Stimulated activated CD8-positive, alpha-beta memory T cell treated with anti-CD3 and anti-CD28 coated beads, Interleukin-12 subunit alpha, Interleukin-12 subunit beta, amount 100 ng/mL, for 24 hours (primary cell): ENCODE results near the gene SCT.

ENCODE experiments used
- DNase-seq: peaks from one replicate; pipeline ENCODE4 v3.0.0-alpha.2; 2020; ENCODE audit errors: extremely low read depth

The SCT gene

DNA sequence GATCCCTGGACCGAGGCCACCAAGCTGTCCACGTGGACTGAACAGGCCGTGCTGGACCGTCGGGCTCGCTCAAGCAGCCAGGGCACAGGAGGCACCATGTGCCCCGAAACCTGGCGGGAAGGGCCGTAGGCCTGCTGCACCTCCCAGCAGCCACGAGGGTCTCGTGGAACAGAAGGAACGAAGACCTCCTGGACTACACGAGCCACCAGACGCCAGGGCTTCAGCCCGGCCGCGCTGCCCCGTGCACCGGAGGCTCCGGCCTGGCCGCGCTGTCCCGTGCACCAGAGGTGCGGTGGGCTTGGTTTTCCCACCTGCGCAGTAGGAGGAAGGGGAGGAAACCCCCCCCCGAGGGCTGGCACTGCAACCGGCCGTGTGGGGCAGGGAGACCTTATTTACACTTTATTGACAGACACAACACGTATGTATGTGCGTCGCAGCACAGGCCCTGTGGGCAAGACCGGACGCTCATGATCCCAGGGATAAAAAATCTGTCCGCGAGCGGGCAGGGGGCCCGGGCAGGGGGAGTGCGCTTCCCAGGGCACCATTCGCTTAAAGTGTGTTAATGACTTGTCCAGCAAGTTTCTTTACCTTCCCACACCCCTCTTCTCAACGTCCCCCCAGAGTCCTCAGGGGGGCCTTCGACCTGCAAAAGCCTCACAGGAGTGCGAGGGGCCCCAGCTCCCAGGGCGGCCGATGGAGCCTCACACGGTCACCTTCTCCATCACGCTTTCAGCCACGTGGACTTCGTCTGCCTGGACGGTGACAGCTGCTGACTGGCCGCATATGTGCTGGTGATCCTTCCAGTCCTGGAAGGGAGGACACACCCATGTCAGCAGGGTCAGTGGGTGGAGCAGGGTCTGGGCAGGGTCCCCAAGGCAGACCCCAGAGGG lies 17.1 kb upstream of the SCT start:
- no peak for DNase-seq

DNA sequence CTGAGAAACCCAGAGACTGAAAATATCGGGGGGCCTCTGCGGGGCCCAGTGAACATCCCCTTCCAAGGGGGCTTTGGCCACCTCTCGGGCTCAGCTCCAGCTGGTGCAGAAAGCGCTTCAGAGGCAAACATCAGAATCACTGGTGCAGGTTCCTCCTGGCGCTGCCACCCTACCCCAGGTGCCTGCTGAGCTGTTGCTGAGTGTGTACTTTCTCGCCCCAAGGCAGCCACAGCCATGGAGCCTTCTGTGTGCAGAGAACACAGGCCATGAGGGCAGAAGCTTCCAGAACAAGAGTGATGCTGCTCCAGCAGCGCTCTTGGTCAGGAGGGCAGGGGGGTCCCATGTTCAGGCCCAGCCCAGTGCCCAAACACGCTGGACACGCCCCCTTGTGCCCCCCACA lies 16.4 kb upstream of the SCT start:
- no peak for DNase-seq

DNA sequence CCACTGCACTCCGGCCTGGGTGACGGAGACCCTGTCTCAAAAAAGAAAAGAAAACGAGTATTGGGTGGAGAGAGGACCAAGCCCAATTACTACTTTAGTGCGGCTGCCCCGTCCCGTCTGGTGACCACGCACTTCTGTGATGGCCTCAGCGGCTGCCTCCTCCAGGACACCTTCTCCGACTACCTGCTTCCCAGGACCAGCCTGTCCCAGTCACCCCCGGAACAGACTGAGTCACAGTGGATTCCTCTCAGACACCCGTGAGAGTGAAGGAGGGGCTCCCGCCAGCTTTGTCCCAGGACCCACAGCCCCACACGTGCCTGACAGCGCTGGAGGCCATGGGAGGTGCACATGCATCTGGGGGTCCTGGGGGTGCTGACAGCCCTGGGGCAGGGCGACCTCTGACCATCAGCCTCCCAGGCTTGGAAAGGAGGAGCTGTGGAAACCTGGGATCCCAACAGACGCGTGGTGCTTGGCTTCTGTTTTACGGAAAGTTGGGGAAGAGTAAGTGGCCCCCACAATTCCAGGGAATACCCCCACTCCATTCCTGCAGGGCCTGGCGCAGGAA lies 14.9 kb upstream of the SCT start:
- no peak for DNase-seq

DNA sequence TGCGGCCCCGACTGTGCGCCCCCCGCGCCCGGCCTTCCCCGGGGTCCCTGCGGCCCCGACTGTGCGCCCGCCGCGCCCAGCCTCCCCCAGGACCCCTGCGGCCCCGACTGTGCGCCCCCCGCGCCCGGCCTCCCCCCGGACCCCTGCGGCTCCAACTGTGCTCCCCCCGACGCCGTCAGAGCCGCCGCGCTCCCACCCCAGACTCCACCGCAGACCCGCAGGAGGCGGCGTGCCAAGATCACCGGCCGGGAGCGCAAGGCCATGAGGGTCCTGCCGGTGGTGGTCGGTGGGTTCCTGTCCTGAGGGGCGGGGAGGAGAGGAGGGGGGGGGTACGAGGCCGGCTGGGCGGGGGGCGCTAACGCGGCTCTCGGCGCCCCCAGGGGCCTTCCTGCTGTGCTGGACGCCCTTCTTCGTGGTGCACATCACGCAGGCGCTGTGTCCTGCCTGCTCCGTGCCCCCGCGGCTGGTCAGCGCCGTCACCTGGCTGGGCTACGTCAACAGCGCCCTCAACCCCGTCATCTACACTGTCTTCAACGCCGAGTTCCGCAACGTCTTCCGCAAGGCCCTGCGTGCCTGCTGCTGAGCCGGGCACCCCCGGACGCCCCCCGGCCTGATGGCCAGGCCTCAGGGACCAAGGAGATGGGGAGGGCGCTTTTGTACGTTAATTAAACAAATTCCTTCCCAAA lies 13.2 kb upstream of the SCT start:
- DNase-seq: no peak

DNA sequence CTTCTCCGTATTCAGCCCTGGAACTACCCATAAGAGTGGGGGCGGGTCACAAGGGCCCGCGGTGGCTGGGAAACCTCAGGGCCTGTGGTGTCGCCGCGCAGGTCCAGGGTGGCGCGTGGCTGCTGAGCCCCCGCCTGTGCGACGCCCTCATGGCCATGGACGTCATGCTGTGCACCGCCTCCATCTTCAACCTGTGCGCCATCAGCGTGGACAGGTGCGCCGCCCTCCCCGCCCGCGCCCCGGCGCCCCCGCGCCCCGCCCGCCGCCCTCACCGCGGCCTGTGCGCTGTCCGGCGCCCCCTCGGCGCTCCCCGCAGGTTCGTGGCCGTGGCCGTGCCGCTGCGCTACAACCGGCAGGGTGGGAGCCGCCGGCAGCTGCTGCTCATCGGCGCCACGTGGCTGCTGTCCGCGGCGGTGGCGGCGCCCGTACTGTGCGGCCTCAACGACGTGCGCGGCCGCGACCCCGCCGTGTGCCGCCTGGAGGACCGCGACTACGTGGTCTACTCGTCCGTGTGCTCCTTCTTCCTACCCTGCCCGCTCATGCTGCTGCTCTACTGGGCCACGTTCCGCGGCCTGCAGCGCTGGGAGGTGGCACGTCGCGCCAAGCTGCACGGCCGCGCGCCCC lies 12.5 kb upstream of the SCT start:
- DNase-seq: no peak

DNA sequence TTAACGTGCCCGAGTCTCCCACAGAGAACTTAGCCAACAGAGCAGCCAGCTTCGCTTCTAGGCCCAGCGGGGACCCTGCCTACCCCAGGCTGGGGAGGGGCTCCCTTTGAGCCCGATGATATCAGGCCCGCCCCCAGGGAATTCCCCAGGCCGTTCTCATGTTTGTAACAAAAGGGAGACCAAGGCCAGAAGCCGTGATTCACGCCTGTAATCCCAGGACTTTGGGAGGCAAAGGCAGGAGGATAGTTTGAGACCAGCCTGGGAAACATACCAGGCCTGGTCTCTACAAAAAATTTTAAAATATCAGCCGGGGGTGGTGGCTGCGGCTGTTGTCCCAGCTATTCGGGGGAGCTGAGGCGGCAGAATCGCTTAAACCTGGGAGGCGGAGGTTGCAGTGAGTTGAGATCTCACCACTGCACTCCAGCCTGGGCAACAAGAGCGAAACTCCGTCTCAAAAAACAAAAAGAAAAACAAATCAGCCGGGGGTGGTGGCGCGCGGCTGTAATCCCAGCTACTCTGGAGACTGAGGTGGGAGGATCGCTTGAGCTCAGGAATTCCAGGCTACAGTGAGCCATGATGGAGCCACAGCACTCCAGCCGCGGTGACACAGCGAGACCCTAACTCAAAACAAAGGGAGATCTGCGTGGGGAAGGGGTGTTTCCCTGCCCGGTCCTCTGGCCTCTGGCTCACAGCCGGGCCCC lies 11.8 kb upstream of the SCT start:
- no peak for DNase-seq

DNA sequence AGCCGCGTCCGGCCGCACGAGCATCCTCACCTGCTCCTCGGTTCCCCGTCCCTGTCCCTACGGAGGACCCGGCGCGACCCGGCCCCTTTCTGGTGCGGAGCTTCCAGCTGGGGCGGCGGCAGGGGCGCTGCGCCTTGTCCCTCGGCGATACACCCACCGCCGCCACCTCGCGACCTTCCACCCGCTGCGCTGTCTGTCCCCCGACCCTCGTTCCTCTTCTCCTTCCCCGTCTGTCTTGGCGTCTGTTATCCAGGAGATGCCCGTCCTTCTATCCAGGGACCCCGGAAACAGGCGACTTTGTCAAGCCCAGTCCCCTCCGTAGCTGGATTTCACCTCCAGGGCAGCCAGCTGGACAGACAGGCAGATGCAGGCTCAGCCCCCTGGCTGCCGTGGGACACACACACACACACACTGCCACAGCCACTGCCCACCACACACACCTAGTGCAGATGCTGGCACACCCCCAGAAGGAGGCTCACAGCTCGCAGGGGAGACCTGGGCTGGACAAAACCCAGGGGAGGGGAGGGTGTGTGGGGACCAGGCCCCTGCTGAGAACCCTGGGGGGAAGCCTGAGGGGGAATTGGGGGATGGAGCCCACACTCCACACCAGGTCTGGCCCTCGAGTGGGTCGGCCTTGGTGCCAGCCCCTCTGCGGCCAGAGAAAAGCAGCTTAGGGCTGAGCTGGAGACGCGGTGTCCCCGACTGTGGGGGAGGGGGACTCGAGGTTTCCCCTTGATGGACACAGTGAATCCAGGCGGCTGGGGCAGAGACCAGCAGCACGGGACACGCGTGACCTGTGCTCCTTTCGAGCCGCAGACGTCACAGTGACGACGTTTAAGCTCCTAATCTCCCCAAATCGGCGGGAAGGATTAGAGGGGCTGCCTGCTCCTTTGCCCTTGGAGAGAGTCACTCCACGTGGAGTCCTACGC lies 10.9 kb upstream of the SCT start:
- DNase-seq: no peak

DNA sequence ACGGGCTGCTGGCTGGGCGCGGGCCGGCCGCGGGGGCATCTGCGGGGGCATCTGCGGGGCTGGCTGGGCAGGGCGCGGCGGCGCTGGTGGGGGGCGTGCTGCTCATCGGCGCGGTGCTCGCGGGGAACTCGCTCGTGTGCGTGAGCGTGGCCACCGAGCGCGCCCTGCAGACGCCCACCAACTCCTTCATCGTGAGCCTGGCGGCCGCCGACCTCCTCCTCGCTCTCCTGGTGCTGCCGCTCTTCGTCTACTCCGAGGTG lies 10.3 kb upstream of the SCT start:
- no peak for DNase-seq

DNA sequence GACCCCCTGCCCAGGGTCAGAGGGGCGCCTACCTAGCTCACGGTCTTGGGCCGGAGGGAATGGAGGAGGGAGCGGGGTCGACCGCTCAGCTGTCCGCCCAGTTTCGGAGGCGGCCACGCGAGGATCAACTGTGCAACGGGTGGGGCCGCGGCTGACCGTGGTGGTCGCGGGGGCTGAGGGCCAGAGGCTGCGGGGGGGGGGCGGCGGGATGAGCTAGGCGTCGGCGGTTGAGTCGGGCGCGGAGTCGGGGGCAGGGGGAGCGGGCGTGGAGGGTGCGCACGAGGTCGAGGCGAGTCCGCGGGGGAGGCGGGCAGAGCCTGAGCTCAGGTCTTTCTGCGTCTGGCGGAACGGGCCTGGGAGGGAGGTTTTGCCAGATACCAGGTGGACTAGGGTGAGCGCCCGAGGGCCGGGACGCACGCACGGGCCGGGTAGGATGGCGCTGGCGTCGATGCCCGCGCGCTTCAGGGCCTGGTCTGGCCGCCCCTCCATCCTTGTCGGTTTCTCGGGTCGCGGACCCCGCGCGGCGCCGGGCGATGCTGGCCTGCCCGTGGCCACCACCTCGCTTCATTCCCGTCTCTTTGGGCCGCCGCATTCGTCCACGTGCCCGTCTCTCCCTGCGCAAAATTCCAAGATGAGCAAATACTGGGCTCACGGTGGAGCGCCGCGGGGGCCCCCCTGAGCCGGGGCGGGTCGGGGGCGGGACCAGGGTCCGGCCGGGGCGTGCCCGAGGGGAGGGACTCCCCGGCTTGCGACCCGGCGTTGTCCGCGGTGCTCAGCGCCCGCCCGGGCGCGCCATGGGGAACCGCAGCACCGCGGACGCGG lies 9.7 kb upstream of the SCT start, which contains the start of gene DRD4:
TSS of gene DRD4 (plus strand) at position 759 of the 822 bp plus-strand sequence. CDS start at position 795, 36 bp downstream.
- no peak for DNase-seq

DNA sequence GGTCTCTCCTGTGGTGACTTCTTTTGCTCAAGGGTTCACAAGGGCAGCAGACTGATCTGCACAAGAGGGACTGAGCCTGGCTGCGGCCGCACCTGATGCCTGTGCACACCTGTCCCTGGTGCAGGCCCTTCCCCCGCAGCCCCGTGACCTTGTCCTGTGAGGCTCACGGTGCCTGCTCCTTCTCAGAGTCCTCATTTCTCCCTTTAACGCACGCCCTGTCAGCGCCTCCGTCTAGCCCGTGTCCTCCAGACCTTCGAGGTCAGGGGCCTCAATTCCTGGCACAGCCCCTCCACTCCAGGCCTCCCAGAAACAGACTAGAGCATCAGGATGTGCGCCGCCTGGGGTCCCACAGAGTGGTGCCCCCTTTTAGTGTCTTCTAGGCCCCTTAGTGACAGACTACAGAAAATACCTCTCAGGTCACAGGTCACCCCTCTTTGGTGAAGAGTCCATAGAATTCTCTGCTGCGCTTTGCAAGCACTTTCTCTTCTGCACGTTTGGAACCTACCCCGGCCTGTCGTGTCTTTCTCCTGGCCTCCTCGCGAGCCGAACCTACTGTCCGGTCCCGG lies 9.0 kb upstream of the SCT start:
- no peak for DNase-seq

DNA sequence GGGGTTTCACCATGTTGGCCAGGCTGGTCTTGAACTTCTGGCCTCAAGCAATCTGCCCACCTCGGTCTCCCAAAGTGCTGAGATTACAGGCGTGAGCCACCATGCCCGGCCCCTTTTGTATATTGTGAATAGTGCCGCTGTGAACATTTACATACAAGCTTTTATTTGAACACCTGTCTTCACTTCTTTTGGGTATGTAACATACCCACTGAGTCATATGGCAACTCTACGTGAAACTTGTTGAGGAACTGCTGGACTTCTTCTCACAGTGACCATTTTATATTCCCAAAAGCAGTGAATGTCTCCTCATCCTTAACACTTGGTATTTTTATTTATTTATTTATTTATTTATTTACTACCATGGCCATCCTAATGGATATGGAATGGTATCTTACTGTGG lies 3.9 kb upstream of the SCT start:
- DNase-seq: no peak

DNA sequence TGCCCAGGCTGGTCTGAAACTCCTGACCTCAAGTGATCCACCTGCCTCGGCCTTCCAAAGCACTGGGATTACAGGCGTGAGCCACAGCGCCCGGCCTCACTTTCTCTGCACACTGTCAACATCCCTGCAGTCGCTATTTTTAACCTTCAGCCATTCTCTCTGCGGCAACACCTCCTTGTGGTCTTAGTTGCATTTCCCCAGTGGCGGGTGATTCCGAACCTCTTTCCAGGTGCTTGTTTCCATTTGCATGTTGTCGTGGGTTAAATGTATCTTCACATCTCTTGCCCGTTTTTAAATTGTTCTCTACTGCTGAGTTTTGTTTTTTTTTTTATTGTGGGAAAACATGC lies 2.2 kb upstream of the SCT start:
- DNase-seq: no peak

DNA sequence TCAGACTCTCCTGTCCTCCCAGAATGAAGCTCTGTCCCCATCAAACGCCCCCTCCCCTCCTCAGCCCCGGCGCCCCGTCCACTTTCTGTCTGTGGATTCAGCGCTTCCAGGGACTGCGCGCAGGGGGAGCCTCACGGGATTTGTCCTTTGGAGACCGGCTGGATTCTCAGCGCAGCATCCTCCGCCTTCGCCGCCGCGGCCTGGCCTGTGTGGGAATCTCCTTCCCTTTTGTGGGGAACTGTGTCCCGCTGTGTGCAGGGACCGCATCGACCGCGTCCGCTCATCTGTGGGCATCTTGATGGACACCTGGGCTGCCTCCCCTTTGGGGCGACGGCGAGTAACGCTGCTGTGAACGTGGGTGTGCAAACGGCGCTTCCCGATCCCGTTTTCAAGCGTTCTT lies 1.1 kb upstream of the SCT start:
- no peak for DNase-seq

DNA sequence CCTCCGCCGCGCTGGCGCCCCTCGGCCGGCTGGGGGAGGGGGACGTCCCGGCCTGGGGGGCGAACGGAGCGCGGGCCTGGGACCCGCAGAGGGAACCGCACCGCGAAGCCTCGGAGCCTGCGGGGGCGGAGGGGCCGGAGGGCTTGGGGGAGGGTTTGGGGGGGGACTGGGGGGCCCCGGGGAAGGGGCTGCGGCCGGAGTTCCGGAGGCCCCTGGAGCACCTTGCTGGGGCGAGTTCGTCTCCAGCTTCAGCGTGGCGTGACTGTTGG lies 261 bp upstream of the SCT start:
- no peak for DNase-seq

DNA sequence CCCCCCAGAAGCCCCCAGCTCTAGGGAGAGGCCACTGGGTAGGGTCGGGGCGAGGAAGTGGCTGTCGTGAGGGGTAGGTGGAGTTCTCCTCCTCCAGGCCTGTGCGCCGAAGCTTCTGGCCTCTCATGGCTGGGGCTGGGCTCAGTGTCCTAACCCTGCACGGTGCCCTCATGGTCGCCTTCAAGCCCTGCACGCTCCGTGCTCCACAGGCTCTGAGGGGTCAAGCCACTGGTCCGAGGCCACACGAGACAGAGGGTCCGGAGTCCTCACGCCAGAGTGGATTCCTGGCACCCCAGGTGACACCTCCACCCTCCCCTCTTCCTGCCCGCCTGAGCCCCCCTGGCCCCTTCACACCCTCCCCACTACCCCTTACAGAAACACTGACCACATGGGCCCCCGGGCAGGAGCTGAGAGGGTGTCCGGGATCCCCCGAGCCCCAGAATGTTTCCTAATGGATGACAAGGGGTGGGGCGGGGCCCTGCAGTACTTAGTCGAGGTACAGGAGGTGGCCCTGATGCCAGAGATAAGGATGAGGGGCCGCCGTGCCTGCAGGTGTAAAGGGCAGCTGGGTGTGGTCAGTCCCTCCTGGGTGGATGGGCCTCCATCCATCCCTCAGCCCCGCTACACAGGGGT lies 1.2 kb downstream of the SCT start:
- DNase-seq: no peak

DNA sequence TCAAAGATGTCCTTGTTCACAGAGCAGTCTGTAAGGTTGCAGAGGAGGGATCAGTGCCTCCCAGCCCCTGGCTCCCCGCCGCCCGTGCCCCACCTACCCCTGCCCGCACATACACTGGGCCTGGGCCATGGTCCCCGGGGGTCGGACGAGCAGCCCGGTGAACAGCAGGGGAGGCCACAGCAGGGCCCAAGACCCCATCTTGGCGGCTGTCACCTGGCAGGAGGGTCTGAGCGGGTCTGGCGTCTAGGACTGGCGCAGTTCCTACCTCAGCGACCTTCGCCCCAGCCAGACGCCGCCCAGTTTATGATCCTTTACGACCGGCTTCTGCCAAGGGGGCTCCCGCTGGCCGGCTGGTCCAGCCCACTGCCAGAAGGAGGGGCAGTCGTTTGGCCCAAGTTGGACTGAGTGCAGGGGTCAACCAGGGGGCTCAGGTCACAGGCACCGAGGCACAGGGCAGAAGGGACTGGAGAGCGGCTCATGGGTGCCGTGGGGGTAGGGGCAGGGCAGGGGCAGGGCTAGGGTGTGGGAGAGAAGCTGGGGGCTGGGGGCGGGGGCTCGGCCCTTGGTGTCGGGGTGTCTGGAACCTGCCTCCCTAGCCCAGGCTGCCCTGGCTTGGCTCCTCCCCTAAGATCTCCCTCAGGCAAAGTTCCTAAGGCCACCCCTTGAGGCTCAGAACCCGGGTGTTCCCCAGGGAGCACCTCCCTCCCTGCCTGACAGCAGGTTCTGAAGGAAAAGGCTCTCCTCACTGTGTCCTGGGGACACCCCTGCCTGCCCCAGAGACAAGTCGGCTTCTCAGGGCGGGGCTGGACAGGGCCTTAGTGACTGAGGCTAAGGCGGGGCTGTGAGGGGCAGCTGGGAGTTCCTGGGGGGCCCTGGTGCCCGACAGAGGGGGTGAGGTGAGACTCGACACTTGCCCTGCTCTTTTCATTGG lies 2.0 kb downstream of the SCT start, which contains the start of gene CDHR5:
TSS of gene CDHR5 (minus strand) at position 251 of the 931 bp plus-strand sequence. CDS start at position 198, 53 bp downstream.
- DNase-seq: no peak

DNA sequence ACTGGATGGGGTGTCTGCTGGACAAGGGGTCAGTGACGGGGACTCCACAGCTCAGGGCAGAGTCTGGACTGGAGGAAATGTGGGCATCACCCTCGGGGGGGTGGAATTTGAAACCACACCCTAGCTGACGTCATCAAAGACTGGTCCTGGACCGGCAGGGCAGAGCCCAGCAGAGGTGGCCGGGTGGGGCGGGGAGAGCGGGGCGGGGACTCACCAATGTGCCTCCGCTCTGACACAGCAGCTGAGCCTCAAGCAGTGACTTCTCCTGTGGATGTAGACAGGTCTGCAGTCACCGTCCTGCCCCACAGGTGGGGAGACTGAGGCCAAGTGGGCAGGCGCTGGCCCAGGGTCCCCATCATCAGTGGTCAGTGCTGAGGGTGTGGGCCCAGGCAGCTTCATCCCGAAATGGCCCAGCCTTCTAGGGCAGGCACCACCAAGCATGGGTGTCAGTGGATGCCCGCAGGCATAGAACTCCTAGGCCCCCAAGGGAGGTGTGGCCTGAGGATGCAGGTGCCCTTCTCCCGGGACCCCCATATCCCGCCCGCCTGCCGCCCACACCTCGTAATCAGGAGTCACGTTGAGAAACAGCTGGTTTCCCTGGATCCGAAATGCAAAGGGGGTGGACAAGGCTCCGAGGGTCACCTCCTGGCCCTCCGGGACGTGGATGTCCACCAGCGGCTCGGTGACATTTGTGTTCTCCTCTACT lies 2.8 kb downstream of the SCT start:
- no peak for DNase-seq

DNA sequence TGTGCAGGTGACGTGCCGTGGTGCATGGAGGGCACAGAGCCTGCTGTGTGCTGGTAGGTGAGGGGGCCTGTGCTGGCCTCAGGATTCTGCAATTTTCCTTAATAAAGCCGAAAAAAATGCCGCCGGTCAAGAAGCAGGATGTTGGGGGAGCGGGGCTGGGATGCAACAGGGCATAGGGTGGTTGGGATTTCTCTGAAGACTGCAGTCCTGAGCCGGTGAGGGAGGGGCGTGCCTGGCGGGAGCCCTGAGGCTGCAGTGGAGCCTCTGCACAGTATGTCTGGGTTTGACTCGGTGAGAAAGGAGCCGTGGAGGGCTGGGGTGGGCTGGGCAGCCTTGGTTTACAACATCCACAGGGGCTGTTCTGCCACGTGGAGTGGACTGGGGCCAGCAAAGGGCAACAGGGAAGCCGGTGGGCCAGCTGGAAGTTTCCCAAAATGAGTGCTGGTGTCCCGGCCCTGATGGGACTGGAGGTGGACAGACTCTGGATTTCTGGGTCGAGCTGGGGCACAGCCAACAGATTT lies 3.6 kb downstream of the SCT start:
- no peak for DNase-seq
